ENCODE data around the gene SATB2. TPM values are rescaled to one million over a fixed set of nuclear protein-coding genes. Genes with fewer than 3 reads are reported as not detected.

Gene SATB2
- total and polyA plus RNA-seq, 2 donors: 1.7 to 3.5 TPM

GRCh38 chr2:199306116-199306515, 151.6 kb downstream of the SATB2 start:
- Histone ChIP-seq H3K4me1 (ENCODE audit: insufficient read depth) (no peaks in the 10 kb centered on the region), H3K36me3 (ENCODE audit: insufficient read depth) (no peaks in the 10 kb centered on the region), H3K4me3 (ENCODE audit: low read depth, low read length) (no peak overlapping the region), H3K27ac (ENCODE audit: low read depth) (no peak overlapping the region)
- no peak for DNase-seq (ENCODE audit: extremely low spot score)
- WGBS: 70% methylated on average over 3 of the region's 3 CpGs

GRCh38 chr2:199303728-199304177, 154.0 kb downstream of the SATB2 start:
- Histone ChIP-seq H3K4me3 (ENCODE audit: low read depth, low read length) (no peak overlapping the region), H3K4me1 (ENCODE audit: insufficient read depth) (no peaks in the 10 kb centered on the region), H3K36me3 (ENCODE audit: insufficient read depth) (no peaks in the 10 kb centered on the region), H3K27ac (ENCODE audit: low read depth) (no peak overlapping the region)
- WGBS: 84% methylated on average over 6 of the region's 6 CpGs
- no peak for DNase-seq (ENCODE audit: extremely low spot score)

- Histone ChIP-seq H3K36me3 (ENCODE audit: insufficient read depth) (no peaks in the 10 kb centered on the region), H3K27ac (ENCODE audit: low read depth) (no peak overlapping the region), H3K4me3 (ENCODE audit: low read depth, low read length) (no peak overlapping the region), H3K4me1 (ENCODE audit: insufficient read depth) (no peaks in the 10 kb centered on the region)
- WGBS: 35% methylated on average over 4 of the region's 4 CpGs
- DNase-seq (ENCODE audit: extremely low spot score): no peak
Observed at GRCh38 chr2:199302851-199303250, 154.9 kb downstream of the SATB2 start.

GRCh38 chr2:199288424-199288823, 169.3 kb downstream of the SATB2 start:
- Histone ChIP-seq H3K27ac (ENCODE audit: low read depth) (no peak overlapping the region), H3K4me3 (ENCODE audit: low read depth, low read length) (no peak overlapping the region)
- no peak for DNase-seq (ENCODE audit: extremely low spot score)

GRCh38 chr2:199282309-199282708, 175.4 kb downstream of the SATB2 start:
- 80% methylated on average over 3 of the region's 3 CpGs for WGBS
- no peak overlapping the region for H3K4me3 ChIP-seq (ENCODE audit: low read depth, low read length)
- DNase-seq (ENCODE audit: extremely low spot score): no peak
- H3K36me3 ChIP-seq (ENCODE audit: insufficient read depth): no peaks in the 10 kb centered on the region
- H3K4me1 ChIP-seq (ENCODE audit: insufficient read depth): no peaks in the 10 kb centered on the region
- no peak overlapping the region for H3K27ac ChIP-seq (ENCODE audit: low read depth)

More at GRCh38 chr2:199288424-199288823, 169.3 kb downstream of the SATB2 start:
- Histone ChIP-seq H3K36me3 (ENCODE audit: insufficient read depth) (no peaks in the 10 kb centered on the region), H3K4me1 (ENCODE audit: insufficient read depth) (no peaks in the 10 kb centered on the region)

- H3K4me1 ChIP-seq (ENCODE audit: insufficient read depth): no peaks in the 10 kb centered on the region
- no peaks in the 10 kb centered on the region for H3K36me3 ChIP-seq (ENCODE audit: insufficient read depth)
- H3K27ac ChIP-seq (ENCODE audit: low read depth): no peak overlapping the region
- DNase-seq (ENCODE audit: extremely low spot score): no peak
- no peak overlapping the region for H3K4me3 ChIP-seq (ENCODE audit: low read depth, low read length)
Observed at GRCh38 chr2:199279146-199279545, 178.6 kb downstream of the SATB2 start.

- no peak for DNase-seq (ENCODE audit: extremely low spot score)
- H3K4me1 ChIP-seq (ENCODE audit: insufficient read depth): no peaks in the 10 kb centered on the region
- 75% methylated on average over 5 of the region's 5 CpGs for WGBS
- H3K36me3 ChIP-seq (ENCODE audit: insufficient read depth): no peaks in the 10 kb centered on the region
- H3K27ac ChIP-seq (ENCODE audit: low read depth): no peak overlapping the region
- H3K4me3 ChIP-seq (ENCODE audit: low read depth, low read length): no peak overlapping the region
Observed at GRCh38 chr2:199278099-199278498, 179.6 kb downstream of the SATB2 start.

- H3K4me1 ChIP-seq (ENCODE audit: insufficient read depth): no peaks in the 10 kb centered on the region
- 13% methylated on average over 1 of the region's 1 CpG for WGBS
- H3K4me3 ChIP-seq (ENCODE audit: low read depth, low read length): no peak overlapping the region
- no peak for DNase-seq (ENCODE audit: extremely low spot score)
- H3K27ac ChIP-seq (ENCODE audit: low read depth): no peak overlapping the region
- H3K36me3 ChIP-seq (ENCODE audit: insufficient read depth): peaks cover 2% of the 10 kb centered on the region
Observed at GRCh38 chr2:199273042-199273511, 184.7 kb downstream of the SATB2 start.

- DNase-seq (ENCODE audit: extremely low spot score): no peak
- Histone ChIP-seq H3K27ac (ENCODE audit: low read depth) (no peak overlapping the region), H3K36me3 (ENCODE audit: insufficient read depth) (no peaks in the 10 kb centered on the region), H3K4me1 (ENCODE audit: insufficient read depth) (no peaks in the 10 kb centered on the region), H3K4me3 (ENCODE audit: low read depth, low read length) (no peak overlapping the region)
Observed at GRCh38 chr2:199261936-199262335, 195.8 kb downstream of the SATB2 start.

- Histone ChIP-seq H3K4me3 (ENCODE audit: low read depth, low read length) (no peak overlapping the region), H3K4me1 (ENCODE audit: insufficient read depth) (no peaks in the 10 kb centered on the region), H3K36me3 (ENCODE audit: insufficient read depth) (no peaks in the 10 kb centered on the region), H3K27ac (ENCODE audit: low read depth) (no peak overlapping the region)
- WGBS: 29% methylated on average over 1 of the region's 1 CpG
- DNase-seq (ENCODE audit: extremely low spot score): peak; percentile 7
Observed at GRCh38 chr2:199261239-199261638, 196.5 kb downstream of the SATB2 start.

GRCh38 chr2:199259671-199260070, 198.1 kb downstream of the SATB2 start:
- Histone ChIP-seq H3K27ac (ENCODE audit: low read depth) (no peak overlapping the region), H3K4me3 (ENCODE audit: low read depth, low read length) (no peak overlapping the region), H3K36me3 (ENCODE audit: insufficient read depth) (no peaks in the 10 kb centered on the region), H3K4me1 (ENCODE audit: insufficient read depth) (no peaks in the 10 kb centered on the region)
- no peak for DNase-seq (ENCODE audit: extremely low spot score)
- 93% methylated on average over 2 of the region's 2 CpGs for WGBS

GRCh38 chr2:199258291-199258690, 199.4 kb downstream of the SATB2 start:
- H3K4me1 ChIP-seq (ENCODE audit: insufficient read depth): no peaks in the 10 kb centered on the region
- H3K36me3 ChIP-seq (ENCODE audit: insufficient read depth): no peaks in the 10 kb centered on the region
- H3K27ac ChIP-seq (ENCODE audit: low read depth): no peak overlapping the region
- H3K4me3 ChIP-seq (ENCODE audit: low read depth, low read length): no peak overlapping the region
- no peak for DNase-seq (ENCODE audit: extremely low spot score)

GRCh38 chr2:199257261-199258224, 200.2 kb downstream of the SATB2 start:
- Histone ChIP-seq H3K27ac (ENCODE audit: low read depth) (no peak overlapping the region), H3K4me3 (ENCODE audit: low read depth, low read length) (no peak overlapping the region), H3K4me1 (ENCODE audit: insufficient read depth) (no peaks in the 10 kb centered on the region), H3K36me3 (ENCODE audit: insufficient read depth) (no peaks in the 10 kb centered on the region)
- DNase-seq (ENCODE audit: extremely low spot score): no peak
- WGBS: 79% methylated on average over 7 of the region's 7 CpGs

- no peak overlapping the region for H3K4me3 ChIP-seq (ENCODE audit: low read depth, low read length)
- 83% methylated on average over 3 of the region's 3 CpGs for WGBS
- no peaks in the 10 kb centered on the region for H3K36me3 ChIP-seq (ENCODE audit: insufficient read depth)
- H3K27ac ChIP-seq (ENCODE audit: low read depth): no peak overlapping the region
- no peaks in the 10 kb centered on the region for H3K4me1 ChIP-seq (ENCODE audit: insufficient read depth)
- no peak for DNase-seq (ENCODE audit: extremely low spot score)
Observed at GRCh38 chr2:199230091-199230490, 227.6 kb downstream of the SATB2 start.

Measured in urinary bladder (tissue), 4 donors.